M059J (cell line): Measurements from ENCODE around the gene UNC80. TPM values are rescaled to one million over a fixed set of nuclear protein-coding genes. Genes with fewer than 3 reads are reported as not detected.
A peak's percentile ranks its signal among the peaks of the same experiment; 100 is the strongest.

ENCODE experiments used
- DNase-seq: peaks from one replicate; pipeline ENCODE4 v3.0.0-alpha.2; 2012; ENCODE audit warnings: low read depth
- total RNA-seq: library from RNA; depleted of rRNA; stranded (reverse); fragments of >200 nt; shearing (Covaris generic); gene quantifications from 2 replicates; pipeline ENCODE4 v1.2.3, GENCODE V29; 2014

The UNC80 gene
- total RNA-seq, 1 experiment from 2014 or later: not detected

DNA sequence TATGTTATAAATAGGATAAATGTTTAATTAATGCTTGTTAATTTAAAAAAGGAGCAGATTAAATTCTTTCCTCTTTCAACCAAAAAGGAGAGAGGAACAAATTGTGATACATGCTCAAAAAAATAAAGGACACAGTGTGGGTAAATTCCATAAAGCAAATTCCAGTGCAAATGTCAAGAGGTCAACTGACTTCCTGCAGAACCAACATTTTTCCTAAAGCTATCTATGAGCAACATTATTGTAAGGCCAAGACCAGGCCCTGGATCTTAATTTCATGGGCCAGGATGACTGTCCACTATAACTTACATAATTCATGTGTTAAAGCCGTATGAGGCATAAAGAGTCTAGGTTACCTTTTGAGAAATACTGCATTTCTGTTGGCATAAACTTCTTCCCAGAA lies 136.9 kb downstream of the UNC80 start:
- DNase-seq: no peak

DNA sequence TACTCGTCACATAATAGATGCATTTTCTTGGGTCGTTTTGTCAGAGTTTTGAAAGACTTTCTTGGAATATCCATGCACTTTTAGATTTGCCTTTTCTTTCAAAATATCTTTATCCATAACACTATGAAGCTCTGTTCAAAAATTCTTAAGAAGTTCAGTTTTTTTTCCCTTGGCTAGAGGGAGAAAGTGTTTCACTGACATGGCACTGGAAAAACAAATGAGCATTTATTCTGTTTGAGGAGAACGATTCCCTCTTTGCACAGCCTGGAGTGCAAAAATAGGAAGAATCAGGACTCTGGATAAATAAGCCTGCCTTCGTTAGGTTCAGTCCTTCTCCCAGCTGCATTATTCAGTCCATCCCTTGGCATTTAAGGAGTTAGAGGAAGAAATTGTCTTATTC lies 139.9 kb downstream of the UNC80 start:
- no peak for DNase-seq

DNA sequence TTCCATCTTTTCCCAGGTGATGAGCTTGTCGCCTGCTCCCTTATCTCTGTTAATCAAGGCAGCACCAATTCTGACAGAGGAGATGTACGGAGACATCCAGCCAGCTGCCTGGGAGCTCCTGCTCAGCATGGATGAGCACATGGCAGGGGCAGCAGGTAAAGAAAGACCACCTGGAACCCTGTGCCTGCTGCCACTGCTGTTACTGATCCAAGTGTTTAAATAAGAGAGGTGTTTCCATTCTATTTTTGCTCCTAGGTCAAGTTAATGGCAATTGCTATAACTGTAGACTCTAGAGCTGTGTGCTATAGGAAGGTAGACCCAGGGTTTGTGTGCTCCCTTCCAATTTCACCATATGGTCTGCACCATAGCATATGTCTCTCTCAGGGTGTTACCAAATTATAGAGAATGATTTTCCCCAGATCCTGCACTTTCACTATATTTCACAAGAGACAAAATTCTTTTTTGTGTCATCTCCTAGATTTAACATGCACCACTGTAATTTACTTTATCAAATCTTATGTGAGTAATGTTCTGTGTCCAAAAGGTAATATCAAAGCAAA lies 142.2 kb downstream of the UNC80 start:
- DNase-seq: no peak

GRCh38 chr2:209917154-209917771 lies 145.6 kb downstream of the UNC80 start:
- no peak for DNase-seq

- DNase-seq: no peak
Measured at GRCh38 chr2:209918251-209918650, 146.6 kb downstream of the UNC80 start.

GRCh38 chr2:209922116-209922515 lies 150.5 kb downstream of the UNC80 start:
- no peak for DNase-seq

DNA sequence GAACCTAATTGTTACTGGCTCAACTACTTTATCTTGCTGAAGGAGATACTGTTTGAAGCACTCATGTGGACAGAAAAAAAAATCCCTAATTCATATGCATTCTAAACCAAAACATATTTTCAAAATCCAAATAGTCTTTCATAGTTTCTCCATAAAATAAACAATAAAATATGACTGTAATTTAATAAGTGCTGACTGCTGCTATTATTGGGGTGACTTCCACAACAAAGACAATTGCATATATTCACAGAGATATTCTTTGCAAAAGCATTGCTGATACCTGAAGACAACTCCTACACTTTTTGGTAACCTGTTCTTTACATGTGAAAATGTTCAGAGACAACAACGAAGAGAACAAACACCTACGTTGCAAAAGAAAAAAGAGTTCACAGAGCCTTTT lies 157.7 kb downstream of the UNC80 start:
- no peak for DNase-seq

DNA sequence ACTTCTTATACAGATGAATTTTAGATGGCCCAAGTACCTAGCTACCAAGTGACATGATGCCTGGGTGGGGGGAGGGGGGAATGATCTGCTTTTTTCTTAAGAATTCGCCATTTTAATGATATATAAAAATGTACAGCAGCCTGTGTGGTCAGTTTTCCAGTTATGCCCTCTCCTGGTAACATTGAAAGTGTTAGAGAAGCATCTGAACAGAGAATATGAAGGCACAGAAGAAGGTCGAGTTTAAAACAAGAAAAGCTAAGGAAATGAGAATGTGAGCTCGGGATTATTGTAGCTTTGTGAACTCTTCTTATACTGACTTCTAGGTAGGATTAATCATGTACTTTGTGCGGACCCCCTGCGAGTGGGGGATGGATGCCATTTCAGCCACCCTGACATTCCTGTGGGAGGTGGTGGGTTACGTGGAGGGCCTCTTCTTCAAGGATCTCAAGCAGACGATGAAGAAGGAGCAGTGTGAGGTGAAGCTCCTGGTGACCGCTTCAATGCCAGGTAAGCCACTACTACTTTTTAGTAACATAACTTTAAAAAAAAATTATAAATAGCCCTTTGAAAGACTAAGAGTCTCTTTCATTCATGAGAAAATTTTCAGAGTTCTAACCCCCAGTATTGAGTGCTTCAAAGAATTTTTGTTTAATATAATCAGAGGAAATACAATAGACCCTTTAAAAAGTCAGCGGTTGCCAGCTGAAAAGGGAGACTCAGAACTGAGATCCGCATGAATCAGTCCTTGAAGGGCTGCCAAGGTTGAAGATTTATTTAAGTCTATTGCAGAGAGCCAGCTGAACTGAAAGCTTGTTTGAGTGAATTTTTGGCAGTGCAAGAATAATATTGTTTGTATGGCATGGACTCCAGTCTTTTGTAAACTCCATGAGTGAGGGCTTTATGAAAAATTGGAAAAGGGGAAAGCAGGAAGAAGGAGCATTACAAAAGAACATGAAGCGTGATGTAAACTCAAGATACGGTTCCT lies 162.2 kb downstream of the UNC80 start:
- peak; percentile 66 for DNase-seq

GRCh38 chr2:209936106-209936666 lies 164.6 kb downstream of the UNC80 start:
- no peak for DNase-seq

- no peak for DNase-seq
Measured at GRCh38 chr2:209937893-209938292, 166.3 kb downstream of the UNC80 start.

DNA sequence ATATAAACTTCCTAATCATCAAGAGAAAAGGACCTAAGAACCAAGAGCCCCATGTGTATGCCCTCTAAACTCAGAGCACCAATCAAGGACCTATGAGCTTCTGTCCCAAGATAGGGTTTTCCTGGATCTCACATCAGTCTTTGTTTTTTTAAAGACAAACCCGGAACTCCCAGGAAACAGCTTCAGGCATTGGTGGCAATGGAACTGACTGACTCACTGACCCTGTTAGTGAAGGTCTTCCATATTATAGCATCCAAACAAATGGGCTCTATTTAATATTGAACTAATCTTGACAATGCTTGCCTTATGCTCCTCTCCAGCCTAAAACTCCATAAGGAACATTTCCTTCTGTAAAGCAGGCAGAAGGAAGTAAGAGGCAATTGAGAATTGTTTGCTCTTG lies 167.3 kb downstream of the UNC80 start:
- DNase-seq: no peak

DNA sequence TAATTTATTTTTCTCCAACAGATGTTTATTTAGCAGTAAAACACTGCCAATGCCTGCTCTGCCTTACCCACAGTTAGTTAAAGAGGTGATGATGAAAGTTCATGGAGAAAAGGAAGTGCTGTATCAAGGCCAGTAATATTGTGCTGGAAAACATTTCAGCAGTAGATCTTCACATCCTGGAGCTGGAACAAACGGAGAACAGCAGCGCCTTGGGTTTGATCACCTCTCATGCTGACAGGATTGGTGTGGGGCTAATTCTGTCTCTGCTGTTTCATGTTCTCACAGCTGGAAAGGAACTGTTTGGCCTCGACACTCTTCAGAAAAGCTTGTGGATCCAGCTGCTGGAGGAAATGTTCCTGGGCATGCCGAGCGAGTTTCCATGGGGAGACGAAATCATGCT lies 169.3 kb downstream of the UNC80 start:
- DNase-seq: no peak

- DNase-seq: no peak
Measured at GRCh38 chr2:209942426-209942825, 170.8 kb downstream of the UNC80 start.

GRCh38 chr2:209942936-209943605 lies 171.4 kb downstream of the UNC80 start:
- DNase-seq: no peak

DNA sequence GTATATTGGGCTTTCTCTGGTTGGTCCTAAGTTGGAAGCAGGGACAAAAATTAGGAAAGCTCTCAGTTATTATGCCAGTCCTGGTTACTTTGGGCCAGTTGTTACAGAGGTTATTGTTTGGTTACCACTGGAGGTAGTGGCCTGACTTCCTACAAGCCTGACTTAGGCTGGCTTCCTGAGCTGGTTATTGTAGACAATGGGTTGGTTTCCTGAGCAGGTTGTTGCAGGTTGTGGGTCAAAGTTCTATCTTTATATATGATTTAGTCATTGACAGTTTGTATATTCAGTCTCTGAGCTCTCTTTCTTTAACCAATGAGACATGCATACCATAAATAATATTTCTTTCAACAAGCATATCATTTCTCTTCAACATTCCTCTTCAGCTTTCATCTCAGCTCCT lies 172.1 kb downstream of the UNC80 start:
- DNase-seq: no peak

DNA sequence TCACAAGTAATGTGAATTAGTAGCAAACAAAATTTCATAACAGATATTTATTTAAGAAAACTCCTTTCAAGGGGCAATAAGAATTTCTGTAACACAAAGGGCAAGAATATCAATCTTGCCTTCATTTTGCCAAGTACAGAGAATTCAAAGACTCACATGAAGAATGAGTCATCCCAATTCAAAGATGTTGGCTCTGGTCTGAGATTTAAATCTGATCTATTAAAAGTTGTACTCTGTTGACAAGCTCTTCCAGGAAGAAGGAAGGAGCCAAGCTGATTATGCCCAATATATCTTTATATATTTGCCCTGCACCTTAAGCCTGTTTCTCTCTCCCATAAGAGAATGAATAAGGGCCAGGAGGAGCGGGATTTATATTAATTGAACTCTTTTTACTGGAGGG lies 174.9 kb downstream of the UNC80 start:
- peak; percentile 3 for DNase-seq

- no peak for DNase-seq
Measured at GRCh38 chr2:209956271-209956670, 184.6 kb downstream of the UNC80 start.

GRCh38 chr2:209958016-209958415 lies 186.4 kb downstream of the UNC80 start:
- DNase-seq: no peak

GRCh38 chr2:209960045-209960444 lies 188.4 kb downstream of the UNC80 start:
- DNase-seq: no peak

DNA sequence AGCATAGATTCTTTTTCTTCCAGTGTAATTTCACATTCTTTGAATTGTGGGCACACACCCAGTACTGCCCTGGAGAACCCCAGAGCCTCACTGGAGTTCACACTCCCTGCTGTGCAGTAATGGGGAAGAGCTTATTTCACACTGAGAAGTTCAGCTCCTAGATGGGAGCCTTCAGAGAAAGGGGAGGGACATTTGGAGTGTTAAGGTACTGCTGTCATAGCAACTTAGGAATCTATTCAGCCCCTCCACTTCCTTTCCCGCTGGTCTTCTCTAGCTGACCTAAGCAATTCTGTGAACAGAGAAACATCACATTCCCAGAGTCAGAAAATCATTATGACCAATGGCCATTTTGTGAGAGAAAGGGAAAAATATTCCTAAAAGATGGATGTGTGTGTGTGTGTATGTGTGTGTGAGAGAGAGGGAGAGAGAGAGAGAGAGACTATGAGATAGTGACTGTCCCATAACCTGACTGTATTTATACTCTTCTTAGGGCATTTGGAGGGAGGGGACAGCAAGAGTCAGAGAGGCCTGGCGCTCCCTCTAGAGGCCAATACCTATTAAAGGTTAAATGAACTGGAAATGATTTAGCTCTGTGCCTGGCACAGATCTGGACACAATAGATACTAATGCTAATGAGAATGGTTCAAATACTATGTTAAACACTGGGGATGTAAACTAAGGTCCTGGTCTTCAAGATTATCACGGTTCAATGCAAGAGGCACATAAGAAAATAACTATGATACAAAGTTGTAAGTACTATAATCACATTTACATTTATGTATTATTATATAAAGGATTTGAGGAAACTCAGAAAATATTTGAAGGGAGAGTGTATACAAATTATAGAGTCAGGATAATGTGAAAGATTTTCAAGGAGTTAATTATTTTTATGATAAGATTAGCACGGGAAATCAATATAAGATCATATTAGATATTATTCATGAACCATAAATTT lies 189.3 kb downstream of the UNC80 start:
- peak; percentile 46 for DNase-seq

GRCh38 chr2:209965723-209966122 lies 194.1 kb downstream of the UNC80 start:
- DNase-seq: no peak
